ENCODE data around the gene NEBL.

DNA sequence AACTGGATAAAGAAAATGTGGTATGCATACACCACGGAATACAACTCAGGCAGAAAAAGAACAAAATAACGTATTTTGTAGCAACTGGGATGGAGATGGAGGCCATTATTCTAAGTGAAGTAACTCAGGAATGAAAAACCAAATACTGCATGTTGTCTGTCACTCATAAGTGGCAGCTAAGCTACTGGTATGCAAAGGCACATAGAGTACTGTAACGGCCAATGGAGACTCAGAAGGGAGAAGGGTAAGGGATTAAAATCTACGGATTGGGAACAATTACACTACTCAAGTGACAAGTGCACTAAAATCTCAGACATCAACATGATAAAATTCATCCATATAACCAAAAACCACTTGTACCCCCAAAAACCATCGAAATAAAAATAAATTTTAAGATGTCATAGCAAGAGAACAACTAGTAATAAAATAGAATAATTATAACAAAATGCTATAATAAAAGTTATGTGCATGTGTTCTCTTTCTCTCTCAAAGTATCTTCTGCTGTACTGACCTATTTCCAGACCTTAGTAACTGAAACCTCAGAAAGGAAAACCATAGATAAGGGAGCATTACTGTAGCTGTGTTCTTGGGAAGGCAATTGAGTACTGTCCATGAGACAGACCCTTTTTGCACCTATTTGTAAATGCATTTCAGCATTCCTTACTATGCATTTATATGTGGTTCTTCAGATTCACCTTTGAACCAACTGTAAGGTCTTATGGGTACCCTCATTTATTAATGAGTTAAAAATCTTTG is 6.7 kb upstream of the NEBL start:
- TF ChIP-seq SRF (IDR thresholded peaks at IDR 0.05; ENCODE audit: low read depth), result no peak
- no peak for TF ChIP-seq CTCF (IDR thresholded peaks at IDR 0.05 in 2 of 3, conservative IDR thresholded peaks at IDR 0.05 in 1 of 3; ENCODE audit: borderline replicate concordance in 1 of 3, insufficient read depth in 1 of 3, low read depth in 2 of 3, low read length in 2 of 3)
- TF ChIP-seq POLR2A (IDR thresholded peaks at IDR 0.05; ENCODE audit: borderline replicate concordance, extremely low read depth, insufficient read depth, insufficient read length), result no peak
- no peak for TF ChIP-seq RAD21 (IDR thresholded peaks at IDR 0.05; ENCODE audit: low read depth)
- TF ChIP-seq CEBPB (IDR thresholded peaks at IDR 0.05; ENCODE audit: low read depth), result no peak
- TF ChIP-seq SIN3A (IDR thresholded peaks at IDR 0.05; ENCODE audit: low read depth), result no peak
- TF ChIP-seq REST (IDR thresholded peaks at IDR 0.05; ENCODE audit: low read depth), result no peak
- TF ChIP-seq EZH2phosphoT487 (IDR thresholded peaks at IDR 0.05; ENCODE audit: borderline replicate concordance), result no peak
- TF ChIP-seq EZH2 (IDR thresholded peaks at IDR 0.05), result no peak
- TF ChIP-seq POLR2AphosphoS5 (IDR thresholded peaks at IDR 0.05; ENCODE audit: low read depth, low read length), result no peak
- TF ChIP-seq, protein P1, sequence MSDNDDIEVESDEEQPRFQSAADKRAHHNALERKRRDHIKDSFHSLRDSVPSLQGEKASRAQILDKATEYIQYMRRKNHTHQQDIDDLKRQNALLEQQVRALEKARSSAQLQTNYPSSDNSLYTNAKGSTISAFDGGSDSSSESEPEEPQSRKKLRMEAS (IDR thresholded peaks at IDR 0.05), result no peak
- TF ChIP-seq YY1 (IDR thresholded peaks at IDR 0.05; ENCODE audit: extremely low read depth, insufficient replicate concordance, low read depth, low read length), result no peak

Data from HCT116 (cell line).